ENCODE measurements around the gene CACNA2D3. TPM values are rescaled to one million over a fixed set of nuclear protein-coding genes. Genes with fewer than 3 reads are reported as not detected.

The CACNA2D3 gene
- total and polyA plus RNA-seq, 4 donors: 0.06 to 0.37 (median 0.08) TPM; not detected in 1

DNA sequence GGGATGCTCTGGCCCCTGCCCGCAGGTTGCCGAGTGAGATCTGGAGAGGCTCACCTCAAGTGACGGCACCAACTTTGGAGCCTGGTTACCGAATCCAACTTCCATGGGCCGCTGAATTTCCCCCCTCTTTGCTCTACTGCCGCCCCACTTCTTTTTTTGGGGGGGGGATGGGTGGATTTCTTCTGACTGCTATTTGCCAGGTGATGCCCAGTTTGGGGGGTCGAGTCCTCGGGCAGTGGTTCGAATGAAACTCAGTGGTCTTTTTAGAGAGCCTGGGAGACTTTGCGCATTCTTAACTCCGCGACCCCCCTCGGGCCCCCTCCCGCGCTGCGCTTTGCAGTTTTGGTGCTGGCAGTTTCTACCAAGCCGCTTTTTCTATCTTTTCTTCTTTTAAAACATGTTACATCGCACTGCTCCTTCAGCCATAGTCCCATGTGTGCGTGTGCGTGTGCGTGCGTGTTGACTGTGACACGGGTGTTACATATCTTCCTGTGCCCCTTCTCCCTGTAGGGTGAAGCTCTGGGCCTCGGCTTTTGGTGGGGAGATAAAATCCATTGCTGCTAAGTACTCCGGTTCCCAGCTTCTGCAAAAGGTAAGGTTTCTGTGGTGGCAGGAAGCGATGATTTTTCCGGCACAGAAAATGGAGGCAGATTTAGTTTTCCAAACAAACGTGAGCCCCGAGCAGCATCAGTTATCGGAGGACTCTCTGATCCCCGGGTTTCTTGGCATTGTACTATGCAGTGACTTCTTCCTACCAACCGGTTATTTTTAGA is 837 bp downstream of the CACNA2D3 start:
- H3K4me3 ChIP-seq (ENCODE audit: low read depth in 1 of 3, low read length in 3 of 3): peak overlapping the region in 1 of 3 donors; percentile 54
- no peak overlapping the region for H3K9ac ChIP-seq (ENCODE audit: low read depth in 1 of 2, low read length in 2 of 2)
- H3K27me3 ChIP-seq (ENCODE audit: control insufficient read depth in 4 of 4, insufficient read depth in 4 of 4, low read length in 3 of 4): peaks cover 4 to 17% (median 13%) of the 10 kb centered on the region in 4 donors
- TF ChIP-seq TAF1 (conservative IDR thresholded peaks at IDR 0.05): no peak
- TF ChIP-seq HNF4A (conservative IDR thresholded peaks at IDR 0.05): no peak
- no peak for TF ChIP-seq RAD21 (IDR thresholded peaks at IDR 0.05)
- TF ChIP-seq YY1 (IDR thresholded peaks at IDR 0.05): no peak
- TF ChIP-seq, protein P1, sequence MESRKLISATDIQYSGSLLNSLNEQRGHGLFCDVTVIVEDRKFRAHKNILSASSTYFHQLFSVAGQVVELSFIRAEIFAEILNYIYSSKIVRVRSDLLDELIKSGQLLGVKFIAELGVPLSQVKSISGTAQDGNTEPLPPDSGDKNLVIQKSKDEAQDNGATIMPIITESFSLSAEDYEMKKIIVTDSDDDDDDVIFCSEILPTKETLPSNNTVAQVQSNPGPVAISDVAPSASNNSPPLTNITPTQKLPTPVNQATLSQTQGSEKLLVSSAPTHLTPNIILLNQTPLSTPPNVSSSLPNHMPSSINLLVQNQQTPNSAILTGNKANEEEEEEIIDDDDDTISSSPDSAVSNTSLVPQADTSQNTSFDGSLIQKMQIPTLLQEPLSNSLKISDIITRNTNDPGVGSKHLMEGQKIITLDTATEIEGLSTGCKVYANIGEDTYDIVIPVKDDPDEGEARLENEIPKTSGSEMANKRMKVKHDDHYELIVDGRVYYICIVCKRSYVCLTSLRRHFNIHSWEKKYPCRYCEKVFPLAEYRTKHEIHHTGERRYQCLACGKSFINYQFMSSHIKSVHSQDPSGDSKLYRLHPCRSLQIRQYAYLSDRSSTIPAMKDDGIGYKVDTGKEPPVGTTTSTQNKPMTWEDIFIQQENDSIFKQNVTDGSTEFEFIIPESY (IDR thresholded peaks at IDR 0.05): no peak
- no peak for TF ChIP-seq RXRA (IDR thresholded peaks at IDR 0.05)
- no peak for TF ChIP-seq HNF4G (IDR thresholded peaks at IDR 0.05)
- TF ChIP-seq JUND (IDR thresholded peaks at IDR 0.05): no peak
- no peak for TF ChIP-seq SP1 (IDR thresholded peaks at IDR 0.05)
- TF ChIP-seq REST (IDR thresholded peaks at IDR 0.05): no peak
- no peak for TF ChIP-seq CTCF (IDR thresholded peaks at IDR 0.05; ENCODE audit: low read depth, low read length, missing input control)
- TF ChIP-seq NR2F2 (IDR thresholded peaks at IDR 0.05): no peak
- TF ChIP-seq, protein P2, sequence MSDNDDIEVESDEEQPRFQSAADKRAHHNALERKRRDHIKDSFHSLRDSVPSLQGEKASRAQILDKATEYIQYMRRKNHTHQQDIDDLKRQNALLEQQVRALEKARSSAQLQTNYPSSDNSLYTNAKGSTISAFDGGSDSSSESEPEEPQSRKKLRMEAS (IDR thresholded peaks at IDR 0.05): no peak
- no peak for TF ChIP-seq ATF3 (IDR thresholded peaks at IDR 0.05)
- TF ChIP-seq FOXA2 (IDR thresholded peaks at IDR 0.05): no peak
- no peak for TF ChIP-seq EGR1 (IDR thresholded peaks at IDR 0.05; ENCODE audit: low read depth in 2 of 2)
- H3K27ac ChIP-seq (ENCODE audit: low read depth in 1 of 2, low read length in 2 of 2): no peak overlapping the region
- peak; percentile 26 for DNase-seq (ENCODE audit: low spot score)
- 4% methylated on average over 32 of the region's 32 CpGs for WGBS
- no peaks in the 10 kb centered on the region for H3K36me3 ChIP-seq (ENCODE audit: control insufficient read depth in 4 of 4, insufficient read depth in 3 of 4, low read depth in 1 of 4, low read length in 3 of 4)
- H3K4me1 ChIP-seq (ENCODE audit: control insufficient read depth in 4 of 4, insufficient read depth in 4 of 4, low read length in 3 of 4): peaks cover 13 to 30% (median 19%) of the 10 kb centered on the region in 4 donors
- H3K9me3 ChIP-seq (ENCODE audit: control insufficient read depth in 4 of 4, low read length in 3 of 4): no peaks in the 10 kb centered on the region
